HG03159 (cell line): ENCODE data around the gene NEK10.
"Not testable (repeated sequence)": the region's sequence is repeated elsewhere in the genome, so short reads cannot be mapped to it uniquely, and the experiment has no call there.

Source experiments
- ATAC-seq: cut with Tn5 transposase; IDR thresholded peaks from one replicate; pipeline ENCODE4 v1.9.1; 2021; ENCODE audit warnings: mild to moderate bottlenecking, moderate library complexity; ENCODE audit not compliant: unreplicated experiment

NEK10 gene, protein sequence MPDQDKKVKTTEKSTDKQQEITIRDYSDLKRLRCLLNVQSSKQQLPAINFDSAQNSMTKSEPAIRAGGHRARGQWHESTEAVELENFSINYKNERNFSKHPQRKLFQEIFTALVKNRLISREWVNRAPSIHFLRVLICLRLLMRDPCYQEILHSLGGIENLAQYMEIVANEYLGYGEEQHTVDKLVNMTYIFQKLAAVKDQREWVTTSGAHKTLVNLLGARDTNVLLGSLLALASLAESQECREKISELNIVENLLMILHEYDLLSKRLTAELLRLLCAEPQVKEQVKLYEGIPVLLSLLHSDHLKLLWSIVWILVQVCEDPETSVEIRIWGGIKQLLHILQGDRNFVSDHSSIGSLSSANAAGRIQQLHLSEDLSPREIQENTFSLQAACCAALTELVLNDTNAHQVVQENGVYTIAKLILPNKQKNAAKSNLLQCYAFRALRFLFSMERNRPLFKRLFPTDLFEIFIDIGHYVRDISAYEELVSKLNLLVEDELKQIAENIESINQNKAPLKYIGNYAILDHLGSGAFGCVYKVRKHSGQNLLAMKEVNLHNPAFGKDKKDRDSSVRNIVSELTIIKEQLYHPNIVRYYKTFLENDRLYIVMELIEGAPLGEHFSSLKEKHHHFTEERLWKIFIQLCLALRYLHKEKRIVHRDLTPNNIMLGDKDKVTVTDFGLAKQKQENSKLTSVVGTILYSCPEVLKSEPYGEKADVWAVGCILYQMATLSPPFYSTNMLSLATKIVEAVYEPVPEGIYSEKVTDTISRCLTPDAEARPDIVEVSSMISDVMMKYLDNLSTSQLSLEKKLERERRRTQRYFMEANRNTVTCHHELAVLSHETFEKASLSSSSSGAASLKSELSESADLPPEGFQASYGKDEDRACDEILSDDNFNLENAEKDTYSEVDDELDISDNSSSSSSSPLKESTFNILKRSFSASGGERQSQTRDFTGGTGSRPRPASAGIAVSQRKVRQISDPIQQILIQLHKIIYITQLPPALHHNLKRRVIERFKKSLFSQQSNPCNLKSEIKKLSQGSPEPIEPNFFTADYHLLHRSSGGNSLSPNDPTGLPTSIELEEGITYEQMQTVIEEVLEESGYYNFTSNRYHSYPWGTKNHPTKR

DNA sequence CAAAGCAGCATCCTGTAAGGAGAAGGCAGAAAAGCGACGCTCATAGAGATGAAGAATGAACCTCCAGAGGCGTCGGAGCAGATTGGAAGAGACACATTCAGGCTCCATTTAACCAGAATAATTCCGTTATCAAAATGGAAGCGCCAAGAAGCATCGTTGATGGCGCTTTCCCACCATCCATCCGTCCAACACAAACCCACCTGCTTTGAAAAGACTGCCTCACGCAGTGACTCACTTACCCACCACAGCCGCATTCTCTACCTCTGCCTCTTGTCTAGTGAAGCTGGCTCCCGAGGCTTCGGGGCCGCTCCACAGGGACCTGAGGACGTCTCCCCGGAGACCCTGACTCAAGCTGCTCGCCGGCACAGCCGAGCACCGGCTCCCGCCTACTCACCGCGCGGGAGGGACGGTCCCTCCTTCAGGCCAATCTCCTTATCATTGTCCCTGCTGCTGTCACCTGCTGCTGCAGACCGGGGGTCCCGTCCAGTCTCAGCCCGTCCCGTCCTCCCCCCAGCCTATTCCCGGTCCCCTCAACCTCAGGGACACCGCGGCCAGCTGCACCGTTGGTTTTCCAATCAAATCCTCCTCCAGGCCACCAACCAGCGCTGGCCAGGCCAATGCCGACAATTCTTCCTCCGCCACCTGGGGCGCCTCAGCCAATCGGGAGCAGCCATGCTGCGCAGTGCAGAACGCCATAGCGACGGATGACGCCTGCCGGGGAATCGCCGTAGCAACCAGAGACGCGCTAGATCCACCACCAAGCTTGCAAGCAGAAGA, at the start of gene NEK10:
Gene NEK10, minus strand, starts transcription at position 553 of the 777 bp plus-strand sequence. CDS start 16,501 bp downstream, outside the sequence.
- ATAC-seq = peak; percentile 100

DNA sequence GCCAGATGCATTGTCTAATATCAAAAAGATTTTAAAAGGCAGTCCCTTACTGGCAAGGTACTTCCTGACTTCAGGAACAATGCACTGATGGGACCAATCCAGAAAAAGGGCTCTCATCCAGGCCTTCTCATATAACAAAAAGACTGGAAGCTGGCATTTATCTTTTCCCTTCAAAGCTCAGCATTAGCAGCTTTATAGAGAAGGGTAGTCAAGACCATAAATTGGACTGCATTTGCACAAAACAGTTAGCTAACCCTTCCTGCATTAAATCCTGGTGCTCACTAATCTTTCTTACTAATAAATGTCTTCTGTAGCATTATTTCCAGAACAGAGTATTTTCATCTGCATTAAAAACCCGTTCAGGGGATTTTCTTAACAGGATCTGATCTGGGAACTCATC, 46.0 kb upstream of the NEK10 start:
- no peak for ATAC-seq

DNA sequence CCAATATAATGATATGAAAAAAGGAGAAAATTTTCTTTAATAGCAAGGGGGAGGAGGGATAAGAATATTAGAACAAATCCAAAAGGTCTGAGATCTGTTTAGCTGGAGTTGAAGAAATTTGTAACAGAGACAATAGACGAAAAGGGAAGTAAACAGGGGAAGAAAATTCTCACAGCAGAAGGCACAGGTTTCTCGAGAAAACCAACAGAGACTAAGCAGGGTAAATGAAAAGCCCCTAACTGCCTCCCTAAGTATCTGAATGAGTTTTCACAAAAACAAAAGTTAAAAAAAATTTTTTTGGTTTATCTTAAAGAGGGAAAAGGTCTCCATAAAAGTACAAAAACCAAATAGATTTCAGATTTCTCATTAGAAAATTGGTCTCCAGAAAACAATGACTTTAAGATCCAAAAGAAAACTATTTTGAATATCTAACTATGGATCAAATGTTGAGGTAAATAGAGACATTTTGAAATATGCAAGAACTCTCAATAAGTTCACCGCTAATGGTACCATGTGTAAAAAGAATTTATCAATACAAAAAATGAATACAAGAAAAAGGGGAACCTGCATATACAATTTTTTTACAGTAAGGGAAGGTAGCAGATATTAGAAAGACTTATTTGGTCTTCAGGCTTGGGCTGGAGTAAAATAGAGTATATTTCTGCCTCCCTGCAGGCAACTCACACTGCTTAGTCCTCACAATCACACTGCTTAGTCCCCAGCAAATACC, 23.9 kb upstream of the NEK10 start:
- peak; percentile 86 for ATAC-seq

DNA sequence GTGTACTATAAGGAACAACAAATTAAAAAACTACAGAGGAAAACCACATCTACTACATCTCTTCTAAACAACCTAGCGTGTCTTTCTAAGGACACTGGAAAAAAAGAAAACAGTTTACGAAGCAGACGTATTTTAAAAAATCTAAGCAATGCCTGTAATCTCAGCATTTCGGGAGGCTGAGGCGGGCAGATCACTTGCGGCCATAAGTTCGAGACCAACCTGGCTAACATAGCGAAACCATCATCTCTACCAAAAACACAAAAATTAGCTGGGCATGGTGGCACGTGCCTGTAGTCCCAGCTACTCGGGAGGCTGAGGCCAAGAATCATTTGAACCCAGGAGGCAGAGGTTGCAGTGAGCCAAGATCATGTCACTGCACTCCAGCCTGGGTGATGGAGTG, 23.2 kb upstream of the NEK10 start:
- ATAC-seq = not testable (repeated sequence)

DNA sequence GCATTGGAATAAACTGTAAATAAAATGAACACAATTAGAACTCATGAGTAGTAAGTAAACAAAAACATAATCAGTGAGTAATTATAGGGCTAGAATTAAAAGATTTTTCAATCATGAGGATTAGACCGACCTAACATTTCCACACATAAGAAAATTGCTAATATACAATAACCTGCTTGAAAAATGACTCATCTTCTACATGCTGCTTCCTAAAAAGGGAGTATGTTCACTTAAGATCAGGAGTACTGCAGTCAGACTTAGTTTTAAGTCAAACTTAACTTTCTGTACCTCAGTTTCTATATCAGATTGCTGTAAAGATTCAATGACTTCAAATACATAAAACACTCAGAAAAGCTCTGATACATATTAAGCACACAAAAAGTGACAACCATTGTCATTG, 22.6 kb upstream of the NEK10 start:
- ATAC-seq = no peak

DNA sequence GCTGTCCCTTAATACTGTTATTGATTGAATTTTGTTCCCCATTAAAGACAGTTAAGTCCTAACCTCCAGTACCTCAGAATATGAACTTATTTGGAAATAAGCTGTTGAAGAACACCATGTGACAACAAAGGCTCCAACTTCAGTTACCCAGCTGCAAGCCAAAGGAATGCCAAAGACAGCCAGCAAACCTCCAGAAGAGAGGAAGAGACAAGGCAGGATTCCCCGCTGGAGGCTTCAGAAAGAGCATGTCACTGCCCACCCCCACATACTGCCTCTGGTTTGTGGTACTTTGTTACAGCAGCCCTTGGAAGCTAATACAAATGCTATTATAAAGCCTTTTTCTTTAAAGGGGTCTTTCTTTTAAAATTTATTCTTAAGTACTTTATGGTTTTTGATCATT, 18.4 kb upstream of the NEK10 start:
- no peak for ATAC-seq

DNA sequence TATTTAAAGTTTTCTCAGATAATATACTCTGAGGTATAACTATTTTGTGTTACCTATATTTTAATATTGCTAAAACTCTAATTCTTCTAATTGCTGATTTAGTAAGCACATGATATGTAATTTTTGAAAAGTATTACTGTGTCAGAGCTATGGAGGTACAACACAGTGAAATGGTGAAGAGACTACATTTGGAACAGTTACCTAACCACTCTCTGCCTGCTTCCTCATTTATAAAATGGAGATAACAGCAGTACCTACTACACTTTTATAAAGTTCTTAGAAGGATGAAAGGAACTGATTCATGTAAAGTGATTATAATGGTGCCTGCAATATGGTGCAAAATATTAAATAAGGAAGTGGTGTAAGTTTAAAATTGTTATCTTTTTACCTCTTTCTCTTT, 16.3 kb upstream of the NEK10 start:
- peak; percentile 63 for ATAC-seq

DNA sequence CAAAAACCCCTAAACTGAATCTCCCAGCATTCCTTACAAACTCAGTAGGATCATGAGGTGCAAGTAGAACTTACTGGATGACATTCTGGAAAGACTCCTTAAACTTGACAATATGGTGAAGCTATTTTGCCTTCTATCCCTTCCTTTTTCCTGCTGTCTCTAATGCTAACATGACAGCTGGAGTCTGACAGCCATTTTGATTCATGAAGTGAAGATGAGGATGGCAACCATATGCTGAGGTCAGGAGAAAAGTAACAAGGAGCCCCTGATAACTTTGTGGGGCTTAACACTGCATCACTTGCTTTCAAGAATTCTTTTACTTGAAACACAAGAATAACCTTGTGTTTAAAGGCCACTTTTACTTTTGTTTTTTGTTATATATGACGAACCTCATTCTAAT, 15.0 kb upstream of the NEK10 start:
- ATAC-seq = no peak

DNA sequence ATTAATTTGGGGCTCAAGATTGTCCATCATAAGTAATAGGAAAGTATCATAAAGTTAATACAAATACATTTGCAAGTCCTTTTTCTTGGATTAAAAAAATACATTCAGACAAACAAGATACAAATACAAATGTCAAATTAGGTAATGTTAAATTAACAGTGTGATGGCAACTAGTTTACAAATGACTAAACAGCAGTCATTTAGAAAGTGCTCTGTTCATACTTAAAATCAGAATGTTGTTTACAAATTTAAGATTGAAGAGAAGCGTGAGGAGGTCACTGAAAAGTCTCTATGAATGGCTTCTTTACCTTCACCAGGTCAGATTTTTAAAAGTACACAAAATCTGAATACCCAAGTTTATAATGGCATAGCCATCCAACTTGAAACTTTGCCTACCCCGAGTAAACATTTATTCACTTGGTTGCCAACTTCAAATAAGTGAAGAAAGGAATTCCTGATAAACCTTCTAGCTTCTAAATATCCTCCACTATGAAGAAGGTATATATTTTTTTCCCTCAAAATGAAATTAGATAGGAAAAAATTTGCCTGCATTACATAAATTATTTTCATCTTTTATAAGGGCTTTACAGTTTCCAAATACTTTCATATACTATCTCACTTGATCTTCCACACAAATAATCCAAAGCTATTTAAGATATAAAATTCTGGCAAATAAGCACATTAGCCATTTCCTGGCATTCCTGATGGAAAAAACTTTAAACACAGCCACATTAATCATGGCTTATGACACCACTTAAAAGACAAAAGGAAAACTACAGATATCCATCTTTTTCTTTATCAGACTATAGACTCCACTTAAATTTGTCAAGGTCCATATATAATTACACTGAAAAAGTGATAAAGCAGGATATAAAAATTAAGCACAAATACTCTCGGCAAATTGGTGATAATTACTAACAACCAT, 11.5 kb upstream of the NEK10 start:
- ATAC-seq = no peak

DNA sequence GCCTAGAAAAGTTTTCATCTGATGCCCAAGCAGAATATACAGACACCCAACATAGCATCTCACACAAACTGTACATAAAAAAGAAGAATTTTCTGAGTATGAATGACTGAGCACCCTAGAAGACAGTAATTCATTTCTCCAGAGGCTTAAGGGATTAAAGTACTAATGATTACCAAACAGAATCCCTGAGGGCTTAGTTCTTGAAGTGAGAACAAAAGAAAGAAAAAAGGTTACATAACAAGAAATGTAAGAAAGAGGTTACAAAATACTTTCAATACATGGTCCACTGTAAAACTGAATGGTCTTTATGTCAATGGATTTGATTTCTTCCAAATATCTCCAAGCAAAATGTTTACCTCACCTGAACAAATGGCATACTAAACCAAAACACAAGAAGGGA, 9.1 kb upstream of the NEK10 start:
- no peak for ATAC-seq

DNA sequence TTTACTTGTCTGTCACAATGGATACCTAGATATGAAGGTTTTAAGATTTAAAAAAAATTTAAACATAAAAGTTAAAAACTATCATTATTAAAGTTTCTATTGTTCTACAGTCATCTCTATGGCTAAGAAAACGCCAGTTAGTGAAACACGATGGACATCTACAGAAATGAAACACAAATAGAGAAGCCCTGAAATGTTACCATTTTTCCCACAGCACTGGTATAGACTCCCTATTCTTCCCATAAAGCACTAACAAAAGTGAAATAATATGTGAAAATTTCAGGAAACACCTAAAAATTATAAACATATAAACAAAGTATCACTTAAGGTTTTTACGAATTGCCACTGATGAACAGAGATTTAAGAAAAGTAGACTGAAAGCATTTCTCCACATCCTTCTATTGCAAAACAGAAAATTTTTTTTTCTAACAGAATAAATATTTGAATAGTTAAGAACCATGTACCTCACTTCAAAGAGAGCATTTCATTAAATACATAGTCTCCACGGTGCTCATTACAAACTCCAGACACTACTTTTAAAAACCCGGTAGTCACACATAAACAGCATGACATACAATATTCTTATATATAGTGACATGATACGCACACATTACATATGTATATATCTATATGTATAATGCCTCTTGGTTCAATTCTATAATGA, 7.1 kb upstream of the NEK10 start:
- ATAC-seq = no peak

DNA sequence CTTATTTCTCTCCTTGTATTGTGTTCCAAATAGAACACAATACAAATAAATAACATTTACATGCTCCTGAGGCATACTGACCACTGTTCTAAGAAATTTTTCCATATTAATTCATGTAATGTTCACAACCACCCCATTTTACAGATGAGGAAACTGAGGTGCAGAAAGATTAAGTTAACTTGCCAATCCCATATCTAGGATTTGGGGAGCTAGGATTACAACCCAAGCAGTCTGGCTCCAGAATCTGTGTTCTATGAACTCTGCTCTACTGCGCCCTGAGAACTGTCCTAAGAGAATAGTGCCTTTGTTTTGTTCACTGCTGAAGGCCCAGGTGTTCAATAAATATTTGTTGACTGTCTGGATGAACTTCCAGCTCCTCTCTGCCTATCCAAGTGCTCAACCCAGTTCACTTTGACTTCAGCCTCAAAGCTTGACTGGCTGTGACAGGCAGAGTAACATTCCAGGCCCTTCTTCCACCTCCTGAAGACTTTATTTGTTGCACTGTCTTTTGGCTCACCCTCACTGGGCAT, 3.1 kb downstream of the NEK10 start:
- ATAC-seq = no peak

DNA sequence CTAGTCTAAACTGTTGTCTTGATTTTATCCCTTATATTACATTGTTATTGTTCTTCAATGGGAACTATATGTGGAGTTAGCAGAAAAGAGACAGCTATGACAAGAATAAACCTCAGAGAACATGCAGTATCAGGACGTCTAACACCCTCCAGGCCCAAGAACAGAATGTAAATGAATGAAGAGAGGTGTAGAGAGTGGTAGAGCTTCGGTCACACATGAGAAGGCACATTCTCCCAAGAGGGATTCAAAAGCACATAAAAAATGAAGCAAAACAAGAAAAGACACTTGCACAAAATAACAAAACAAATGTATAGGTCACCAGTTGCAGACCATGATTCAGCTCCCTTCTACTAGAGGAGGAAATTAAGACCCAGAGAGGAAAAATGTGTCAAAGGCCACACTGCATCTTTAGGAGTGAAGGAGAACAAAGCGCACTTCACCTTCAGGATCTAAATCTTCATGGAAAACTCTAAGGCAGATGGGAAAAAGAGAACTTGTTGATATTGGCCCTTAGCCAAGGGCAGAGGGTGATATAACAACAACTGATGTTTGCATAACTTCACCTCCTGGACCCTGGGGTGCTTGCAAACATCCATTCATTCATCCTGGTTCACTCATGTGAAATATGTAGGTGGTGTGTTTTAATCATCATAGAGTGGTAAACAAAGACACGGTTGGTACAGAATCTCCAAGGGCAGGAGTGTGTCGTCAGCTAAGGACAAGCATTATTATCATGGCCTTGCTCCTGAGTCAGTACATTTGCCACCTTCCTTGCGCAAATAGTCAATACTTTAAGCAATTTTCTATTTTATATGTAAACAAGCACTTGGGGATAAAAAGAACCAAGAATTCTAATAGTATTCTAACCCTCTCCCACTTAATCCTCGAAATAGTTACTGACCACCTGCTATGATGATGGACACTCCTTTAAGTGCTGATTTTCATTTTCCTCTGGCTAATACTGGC, 8.8 kb downstream of the NEK10 start:
- ATAC-seq = peak; percentile 32

DNA sequence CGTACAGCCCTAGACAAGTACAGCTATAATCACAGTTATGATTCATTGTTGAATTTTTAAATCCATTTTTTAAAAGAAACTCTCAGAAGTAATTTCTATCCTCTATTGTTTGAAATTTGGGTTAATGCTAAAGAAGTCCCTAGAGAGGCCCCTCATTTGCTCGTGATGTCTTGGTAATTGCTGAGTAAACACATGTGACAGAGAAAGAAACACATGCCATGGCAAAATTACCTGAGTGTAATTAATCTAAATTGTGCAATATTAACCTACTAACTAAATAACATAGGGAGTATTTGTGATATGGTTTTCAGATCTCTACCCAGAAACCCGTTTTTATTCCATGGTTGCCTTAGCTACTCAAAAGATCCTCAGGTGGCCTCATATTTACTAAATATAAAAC, 10.8 kb downstream of the NEK10 start:
- no peak for ATAC-seq

DNA sequence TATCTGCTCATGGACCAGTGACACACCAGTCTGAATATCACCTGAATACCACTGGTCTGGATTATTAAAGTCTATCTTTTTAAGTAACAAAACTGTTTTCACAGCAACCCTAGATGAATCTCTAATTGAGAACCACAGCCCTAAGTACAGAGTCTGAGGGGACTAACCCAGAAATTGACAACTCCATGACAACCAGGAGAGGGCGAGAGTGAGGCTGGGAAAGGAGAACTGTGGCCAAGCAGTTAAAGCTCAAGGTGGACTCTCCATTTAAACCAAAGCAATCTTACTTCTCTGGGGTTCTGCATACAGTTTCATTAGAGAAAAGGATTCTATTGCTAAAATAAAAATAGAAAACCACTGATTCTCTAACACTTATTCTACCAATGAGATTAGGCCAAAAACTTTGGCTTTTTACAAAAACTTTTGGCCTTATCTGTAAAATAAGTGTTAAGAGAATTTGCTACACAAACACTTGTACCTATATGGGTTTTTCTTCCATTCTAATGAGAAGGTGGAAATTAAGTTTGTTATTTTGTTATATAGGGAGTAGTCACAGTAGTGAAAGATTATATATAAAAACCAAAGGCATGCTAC, 11.4 kb downstream of the NEK10 start:
- peak; percentile 91 for ATAC-seq

DNA sequence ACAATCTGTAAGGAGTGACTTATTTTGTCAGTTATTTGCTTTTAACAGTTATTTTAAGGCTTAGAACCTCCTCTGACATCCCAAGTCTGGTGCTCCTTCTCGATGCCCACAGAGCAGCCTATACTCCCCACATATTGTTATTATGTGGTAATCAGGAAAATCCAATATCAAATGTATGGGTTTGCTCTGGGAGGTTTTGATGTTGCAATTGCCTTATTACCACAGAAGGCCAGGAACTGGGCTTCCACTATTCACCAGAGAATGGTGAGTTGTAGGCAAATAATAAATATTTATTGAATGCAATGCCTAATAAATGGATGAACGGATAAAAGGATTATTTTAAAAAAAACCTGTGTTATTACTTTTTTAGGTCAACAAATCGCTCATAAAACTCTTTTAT, 12.2 kb downstream of the NEK10 start:
- no peak for ATAC-seq
